HG03280 (cell line): ENCODE data around the gene CAST.
A peak's percentile ranks its signal among the peaks of the same experiment; 100 is the strongest.
"Not testable (repeated sequence)": the region's sequence is repeated elsewhere in the genome, so short reads cannot be mapped to it uniquely, and the experiment has no call there.

ENCODE experiments used
- ATAC-seq: cut with Tn5 transposase; IDR thresholded peaks from one replicate; pipeline ENCODE4 v1.9.1; 2021; ENCODE audit warnings: mild to moderate bottlenecking, moderate library complexity; ENCODE audit not compliant: unreplicated experiment

The CAST gene

DNA sequence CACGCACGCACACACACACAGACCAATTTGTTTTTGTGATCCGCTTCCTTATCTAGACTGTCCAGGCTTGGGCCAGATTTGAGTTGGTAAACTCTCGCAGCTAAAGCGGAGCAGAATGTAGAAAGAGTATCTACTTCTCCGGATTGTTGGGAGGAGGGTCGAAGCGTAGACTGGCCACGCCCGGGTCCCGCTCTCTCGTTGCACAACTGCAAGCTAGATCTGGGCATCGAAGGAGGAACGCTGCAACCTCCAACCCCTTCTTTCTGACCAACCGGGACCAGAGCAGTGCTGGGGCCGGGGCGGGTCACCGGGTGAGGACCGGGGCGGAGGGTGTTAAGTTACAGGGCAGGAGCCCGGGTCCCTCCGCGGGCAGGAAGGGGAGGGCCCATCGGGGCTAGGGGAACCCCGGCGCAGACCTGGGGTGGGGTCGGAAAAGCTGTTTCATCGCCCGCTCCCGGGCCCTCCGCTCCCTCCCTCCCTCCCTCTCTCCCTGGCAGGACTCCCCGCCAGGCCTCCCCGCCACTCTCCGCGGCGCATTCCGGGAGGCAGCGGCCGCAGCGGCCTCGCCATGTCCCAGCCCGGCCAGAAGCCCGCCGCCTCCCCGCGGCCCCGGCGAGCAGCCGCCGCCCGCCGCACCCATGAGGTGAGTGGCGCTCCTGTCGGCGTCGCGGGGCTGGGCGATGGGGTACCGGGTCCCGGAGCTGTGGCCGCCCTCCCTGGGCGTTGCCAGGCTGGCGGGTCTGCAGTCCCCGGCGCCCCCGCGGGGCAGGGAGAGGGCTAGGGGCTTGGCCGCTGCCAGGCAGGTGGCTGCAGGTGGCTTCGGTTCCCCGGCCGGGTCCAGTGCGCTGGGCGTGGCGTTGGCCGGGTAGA is at the start of gene CAST:
Gene CAST (plus strand): TSS at position 522 of the 870 bp plus-strand sequence. CDS start 47 bp downstream, at position 569.
- peak; percentile 61 for ATAC-seq

DNA sequence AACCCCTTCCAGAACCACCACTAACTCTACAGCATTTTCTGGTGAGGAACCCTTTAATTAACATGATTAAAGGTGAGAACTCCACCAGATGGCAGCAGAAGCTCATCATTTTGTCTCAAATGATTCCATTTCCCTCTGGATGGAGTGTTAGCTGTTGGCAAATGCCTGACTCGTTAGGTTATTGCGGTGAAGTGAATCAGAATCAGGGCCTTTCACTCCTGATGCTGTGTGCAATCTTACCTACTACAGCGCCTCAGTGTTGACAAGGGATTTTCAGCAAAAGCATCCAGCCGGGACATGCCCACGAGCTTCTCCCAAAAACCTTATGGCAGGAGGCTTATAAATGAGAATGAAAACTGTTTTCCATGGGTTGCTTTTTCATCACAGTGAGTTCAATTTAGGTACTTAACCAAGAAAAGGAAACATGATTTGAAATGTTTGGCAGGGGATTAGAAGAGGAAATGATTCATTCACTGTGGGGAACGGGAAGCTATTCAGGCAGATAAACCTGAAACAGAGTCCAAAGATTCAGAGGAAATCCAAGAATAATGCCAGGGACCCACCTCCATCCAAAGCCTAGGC is 48.0 kb upstream of the CAST start:
- ATAC-seq = no peak

- ATAC-seq = no peak
Observed at GRCh38 chr5:96615223-96615622, 47.0 kb upstream of the CAST start.

DNA sequence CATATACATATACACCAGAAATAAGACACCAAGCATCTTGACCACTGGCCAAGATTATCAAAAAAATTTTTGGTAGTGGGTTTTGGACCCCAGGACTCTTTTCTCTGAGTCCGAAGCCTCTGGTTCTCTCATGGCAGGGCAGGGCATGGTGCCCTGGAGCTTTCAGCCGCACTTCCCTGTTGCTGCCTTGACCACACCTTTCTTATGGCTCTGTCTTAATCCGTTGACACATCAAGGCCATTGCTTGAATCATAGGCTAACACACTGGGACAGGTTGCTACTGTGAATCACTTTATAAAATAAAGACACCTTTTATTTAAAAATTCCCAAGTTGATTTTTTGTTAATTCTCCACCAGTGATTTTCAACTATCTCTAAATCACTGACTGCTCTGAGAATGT is 45.4 kb upstream of the CAST start:
- no peak for ATAC-seq

- ATAC-seq = not testable (repeated sequence)
Observed at GRCh38 chr5:96618311-96619016, 43.7 kb upstream of the CAST start.

DNA sequence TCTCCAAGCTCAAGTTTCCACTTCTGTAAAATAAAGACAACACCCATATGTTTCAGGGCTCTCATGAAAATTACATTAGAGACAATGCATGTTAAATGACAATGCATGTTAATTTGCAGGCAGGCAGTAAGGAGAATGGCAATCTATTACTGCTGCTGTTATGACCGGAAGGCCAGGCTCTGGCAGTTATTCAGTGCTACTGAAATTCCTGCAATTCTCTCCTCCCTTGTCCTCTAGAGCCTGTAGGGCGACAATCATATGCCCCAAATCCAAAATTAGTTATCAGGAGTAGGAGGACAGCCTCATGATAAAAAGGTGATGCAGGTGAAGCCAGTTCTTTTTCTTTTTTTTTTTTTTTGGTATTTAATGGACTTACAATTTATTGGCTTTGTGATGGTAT is 42.2 kb upstream of the CAST start:
- no peak for ATAC-seq

GRCh38 chr5:96624596-96624995 is 37.6 kb upstream of the CAST start:
- no peak for ATAC-seq

- no peak for ATAC-seq
Observed at GRCh38 chr5:96625365-96625764, 36.8 kb upstream of the CAST start.

- no peak for ATAC-seq
Observed at GRCh38 chr5:96626956-96627355, 35.2 kb upstream of the CAST start.

- no peak for ATAC-seq
Observed at GRCh38 chr5:96627792-96628398, 34.3 kb upstream of the CAST start.

DNA sequence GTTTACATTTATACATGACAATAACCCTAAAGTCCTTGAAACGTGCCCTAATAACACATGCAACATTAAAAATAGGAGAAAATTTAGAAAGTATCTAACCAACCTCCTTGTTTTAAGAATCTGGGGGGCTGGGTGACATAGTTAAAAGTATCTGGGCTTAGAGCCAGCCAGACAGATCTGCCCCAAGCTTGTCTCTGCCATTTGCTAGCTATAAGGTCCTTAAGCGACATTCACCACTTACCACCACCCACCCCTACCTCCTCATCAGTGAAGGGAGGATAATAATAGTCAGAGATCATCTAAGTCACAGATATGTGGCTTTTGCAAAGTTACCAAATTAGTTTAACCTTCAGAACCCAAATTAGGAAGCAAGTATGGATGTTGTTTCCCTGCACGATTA is 33.8 kb upstream of the CAST start:
- no peak for ATAC-seq

DNA sequence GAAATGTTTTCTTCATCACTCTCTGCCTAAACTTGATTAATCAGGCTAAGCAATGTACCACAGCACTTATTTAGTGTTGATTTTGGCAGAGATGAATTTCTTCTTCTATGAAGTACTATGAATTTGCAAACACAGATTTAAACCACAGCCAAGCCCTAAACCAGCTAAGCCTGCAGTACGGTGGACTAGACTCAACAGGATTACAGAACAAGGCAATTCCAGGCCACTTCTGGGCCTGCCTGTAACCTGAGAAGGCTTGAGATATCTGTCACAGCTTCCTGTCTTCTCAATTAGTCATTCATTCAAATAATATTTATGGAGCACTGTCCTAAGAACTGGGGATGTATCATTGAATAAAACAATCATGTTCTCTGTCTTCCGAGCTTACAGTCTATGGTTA is 32.4 kb upstream of the CAST start:
- ATAC-seq = no peak

- ATAC-seq = no peak
Observed at GRCh38 chr5:96633820-96634219, 28.4 kb upstream of the CAST start.

DNA sequence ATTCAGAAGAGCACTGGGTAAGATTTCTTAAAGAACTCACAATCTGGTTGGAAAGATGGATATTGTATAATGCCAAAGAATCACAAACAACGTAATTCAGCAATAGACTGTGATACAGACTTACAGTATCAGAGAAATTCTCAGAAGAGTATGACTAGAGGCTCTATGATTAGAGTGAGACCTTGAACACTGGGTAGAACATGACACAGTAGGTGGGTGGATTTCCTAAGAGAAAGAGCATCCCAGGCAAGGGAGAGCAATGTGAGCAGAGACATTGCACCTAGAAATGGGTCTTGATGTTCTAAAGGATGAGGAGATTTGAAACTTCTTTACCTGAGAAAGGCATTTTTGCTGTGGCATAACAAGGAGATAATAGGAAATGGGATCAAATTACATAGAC is 27.3 kb upstream of the CAST start:
- ATAC-seq = no peak

- ATAC-seq = no peak
Observed at GRCh38 chr5:96636046-96636445, 26.1 kb upstream of the CAST start.

DNA sequence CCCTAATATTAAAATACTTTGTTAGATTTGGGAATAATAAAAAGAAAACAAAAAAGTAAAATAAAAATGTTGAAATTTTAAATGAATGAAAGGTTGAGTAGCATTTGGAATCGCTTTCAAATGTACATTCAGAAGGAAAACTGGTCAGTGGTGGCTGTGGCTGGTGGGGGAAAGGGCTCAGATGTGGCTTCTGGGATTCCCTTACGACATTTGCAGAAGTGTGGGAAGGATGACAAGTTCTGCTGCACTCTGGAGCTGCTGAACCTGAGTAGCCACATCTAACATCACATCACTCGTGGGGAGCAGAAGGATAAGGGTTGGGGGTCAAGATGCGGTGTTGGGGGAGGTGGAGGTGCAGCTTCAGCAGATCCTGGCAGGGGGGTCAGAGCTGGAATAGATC is 25.6 kb upstream of the CAST start:
- ATAC-seq = no peak

DNA sequence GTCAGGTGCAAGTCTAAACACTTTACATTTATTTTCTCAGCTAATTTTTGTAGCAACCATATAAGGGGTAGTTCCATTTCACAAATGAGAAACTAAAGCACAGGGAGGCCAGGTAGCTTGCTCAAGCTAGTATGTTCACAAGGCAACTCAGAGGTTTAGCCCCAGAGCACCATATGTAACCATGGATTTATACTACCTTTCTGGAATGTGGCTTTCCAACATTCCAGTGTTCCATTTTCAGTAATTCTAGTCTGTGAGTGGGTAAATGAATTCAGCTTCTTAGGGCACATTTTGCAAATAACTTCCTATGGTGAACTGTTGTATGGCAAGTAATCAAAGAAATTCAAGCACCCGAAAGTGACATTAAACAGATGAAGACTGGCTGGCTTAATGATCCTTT is 25.0 kb upstream of the CAST start:
- ATAC-seq = no peak

GRCh38 chr5:96638561-96638960 is 23.6 kb upstream of the CAST start:
- no peak for ATAC-seq

- no peak for ATAC-seq
Observed at GRCh38 chr5:96640696-96641095, 21.5 kb upstream of the CAST start.

GRCh38 chr5:96641368-96642280 is 20.6 kb upstream of the CAST start:
- no peak for ATAC-seq

- ATAC-seq = no peak
Observed at GRCh38 chr5:96642281-96642640, 19.9 kb upstream of the CAST start.
